ENCODE measurements around the gene CCDC136. TPM values are rescaled to one million over a fixed set of nuclear protein-coding genes. Genes with fewer than 3 reads are reported as not detected.

CCDC136 gene
- polyA plus RNA-seq, 1 of the 3 experiments (the other 2 are of a cell fraction): 48.4 TPM

DNA sequence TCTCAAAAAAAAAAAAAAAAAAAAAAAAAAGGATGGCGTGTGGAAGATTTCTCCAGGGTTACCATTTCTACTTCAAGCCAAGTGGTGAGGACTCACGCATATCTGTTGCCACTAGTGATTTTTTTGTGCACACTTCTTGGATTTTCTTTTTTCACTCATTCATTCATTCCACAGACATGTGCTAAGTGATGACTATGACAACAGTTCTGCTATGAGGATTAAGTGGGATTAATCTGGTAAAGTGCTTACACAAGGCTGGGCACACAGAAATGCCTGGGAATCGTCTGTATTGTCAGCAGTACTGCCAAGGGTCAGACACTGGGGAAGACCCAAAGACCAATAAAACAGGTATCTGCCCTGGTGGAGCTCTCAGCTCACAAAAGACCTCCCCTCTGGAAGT is 9.9 kb upstream of the CCDC136 start:
- Histone ChIP-seq H3K27ac (ENCODE audit: low read depth in 2 of 2, low read length in 1 of 2) (no peak overlapping the region), H3K4me1 (ENCODE audit: control insufficient read depth in 1 of 2, insufficient read depth in 2 of 2, low read depth in 1 of 2, low read length in 1 of 2) (peaks cover 0 to 8% of the 10 kb centered on the region in 2 experiments; a peak in 1 of 4 replicates), H3K79me2 (ENCODE audit: insufficient read depth) (no peaks in the 10 kb centered on the region), H3K4me2 (no peak overlapping the region), H3K9me3 (peaks cover 13% of the 10 kb centered on the region), H3K4me3 (ENCODE audit: low read depth in 2 of 2, low read length in 1 of 2) (no peak overlapping the region), H4K20me1 (ENCODE audit: insufficient read depth) (no peaks in the 10 kb centered on the region), H2AFZ (ENCODE audit: low read depth) (no peak overlapping the region), H3K9me2 (no peaks in the 10 kb centered on the region), H3K9ac (no peak overlapping the region), H3K27me3 (ENCODE audit: insufficient read depth) (no peaks in the 10 kb centered on the region), H3F3A (replicated peaks; ENCODE audit: insufficient read depth) (peaks cover 17% of the 10 kb centered on the region), H3K36me3 (replicated peaks in 1 of 2; ENCODE audit: control insufficient read depth in 1 of 2, insufficient read depth in 2 of 2, low read length in 1 of 2) (no peaks in the 10 kb centered on the region)
- ChIA-PET CTCF (interaction anchor here (1.0 to 2.7 kb wide), 7 partner anchors 11 to 355 kb away, joined by 3 to 8 read pairs (median 4); partner anchors contain the start of gene CALU), POLR2A (interaction anchor here (0.7 kb wide), 1 partner anchor 11 kb away, joined by 3 read pairs; no protein-coding TSS in a partner anchor)
- no peak for DNase-seq
- TF ChIP-seq EZH2phosphoT487 (IDR thresholded peaks at IDR 0.05; ENCODE audit: borderline replicate concordance, low read depth) (no peak), RAD21 (IDR thresholded peaks at IDR 0.05; ENCODE audit: low read length) (no peak), POLR2AphosphoS5 (IDR thresholded peaks at IDR 0.05; ENCODE audit: low read depth, low read length) (no peak), JUND (IDR thresholded peaks at IDR 0.05) (no peak), YY1 (IDR thresholded peaks at IDR 0.05; ENCODE audit: low read depth) (no peak), TEAD4 (IDR thresholded peaks at IDR 0.05; ENCODE audit: borderline replicate concordance, insufficient read depth) (no peak), TAF1 (IDR thresholded peaks at IDR 0.05; ENCODE audit: borderline replicate concordance, low read depth, low read length) (no peak), SMC3 (IDR thresholded peaks at IDR 0.05; ENCODE audit: low read depth, low read length) (no peak), ELF1 (IDR thresholded peaks at IDR 0.05) (no peak), MEF2A (IDR thresholded peaks at IDR 0.05; ENCODE audit: borderline replicate concordance, low read depth) (no peak)
- TF ChIP-seq, protein P1, sequence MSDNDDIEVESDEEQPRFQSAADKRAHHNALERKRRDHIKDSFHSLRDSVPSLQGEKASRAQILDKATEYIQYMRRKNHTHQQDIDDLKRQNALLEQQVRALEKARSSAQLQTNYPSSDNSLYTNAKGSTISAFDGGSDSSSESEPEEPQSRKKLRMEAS (IDR thresholded peaks at IDR 0.05; ENCODE audit: low read depth): no peak
- 82% methylated on average over 3 of the region's 3 CpGs for WGBS (ENCODE audit: low lambda C conversion rate)

DNA sequence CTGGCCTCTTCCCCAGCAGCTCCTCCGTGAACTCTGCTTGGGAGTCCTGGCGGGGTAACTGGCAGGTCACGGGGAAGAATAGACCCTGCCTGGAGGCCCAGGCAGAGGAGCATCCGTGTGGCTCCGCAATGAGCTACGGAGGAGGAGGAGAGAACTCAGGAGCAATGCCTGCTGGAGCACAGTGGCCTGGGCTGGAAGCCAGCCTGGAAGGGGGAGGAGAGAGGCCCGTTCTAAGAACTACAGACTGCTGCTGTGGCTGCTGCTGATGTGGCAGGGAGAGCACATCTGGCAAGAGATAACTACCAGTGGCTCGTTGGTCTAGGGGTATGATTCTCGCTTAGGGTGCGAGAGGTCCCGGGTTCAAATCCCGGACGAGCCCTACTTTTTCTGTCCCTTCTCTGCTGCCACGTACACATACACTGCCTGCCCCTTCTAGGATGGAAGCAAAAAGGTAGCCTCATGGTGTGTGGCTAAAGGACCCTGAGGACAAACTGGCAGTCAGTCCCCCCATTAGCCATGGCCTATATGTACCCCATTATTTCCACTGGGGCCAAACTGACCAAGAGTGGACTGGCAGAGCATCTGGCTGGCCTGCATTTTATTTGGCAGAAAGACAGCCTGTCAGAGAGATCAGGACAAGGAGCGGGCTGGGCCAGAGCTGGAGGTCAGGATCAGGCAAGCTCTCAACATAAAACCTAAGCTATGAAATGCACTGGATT is 8.5 kb upstream of the CCDC136 start:
- Histone ChIP-seq H3K79me2 (ENCODE audit: insufficient read depth) (no peaks in the 10 kb centered on the region), H3K36me3 (replicated peaks in 1 of 2; ENCODE audit: control insufficient read depth in 1 of 2, insufficient read depth in 2 of 2, low read length in 1 of 2) (no peaks in the 10 kb centered on the region), H3K9ac (no peak overlapping the region), H3K27ac (ENCODE audit: low read depth in 2 of 2, low read length in 1 of 2) (no peak overlapping the region; a peak in 1 of 4 replicates), H2AFZ (ENCODE audit: low read depth) (no peak overlapping the region), H3K9me2 (no peaks in the 10 kb centered on the region), H3K4me1 (ENCODE audit: control insufficient read depth in 1 of 2, insufficient read depth in 2 of 2, low read depth in 1 of 2, low read length in 1 of 2) (peaks cover 0 to 8% of the 10 kb centered on the region in 2 experiments; a peak in 1 of 4 replicates), H4K20me1 (ENCODE audit: insufficient read depth) (no peaks in the 10 kb centered on the region), H3K9me3 (peaks cover 2% of the 10 kb centered on the region; the same call in 1 of the 2 replicates), H3K4me2 (no peak overlapping the region), H3F3A (replicated peaks; ENCODE audit: insufficient read depth) (peaks cover 3% of the 10 kb centered on the region), H3K27me3 (ENCODE audit: insufficient read depth) (no peaks in the 10 kb centered on the region), H3K4me3 (ENCODE audit: low read depth in 2 of 2, low read length in 1 of 2) (no peak overlapping the region)
- POLR2A ChIA-PET: interaction anchor here (1.4 kb wide), 1 partner anchor 8 kb away, joined by 4 read pairs; no protein-coding TSS in a partner anchor
- 32% methylated on average over 13 of the region's 15 CpGs for WGBS (ENCODE audit: low lambda C conversion rate)
- DNase-seq: peak; percentile 91
- CTCF ChIA-PET: interaction anchor here (0.6 to 2.7 kb wide), 12 partner anchors 9 to 357 kb away, joined by 3 to 8 read pairs (median 4); partner anchors contain the start of gene CALU
- TF ChIP-seq JUND (IDR thresholded peaks at IDR 0.05): no peak
- TF ChIP-seq RAD21 (IDR thresholded peaks at IDR 0.05; ENCODE audit: low read length): 0 out of 2 replicates have a peak, but pooled peaks have one; percentile 1
- TF ChIP-seq TAF1 (IDR thresholded peaks at IDR 0.05; ENCODE audit: borderline replicate concordance, low read depth, low read length): peak; percentile 6; the same call in 1 of the 2 replicates
- TF ChIP-seq POLR2AphosphoS5 (IDR thresholded peaks at IDR 0.05; ENCODE audit: low read depth, low read length): 0 out of 2 replicates have a peak, but pooled peaks have one; percentile 24
- TF ChIP-seq, protein P1 (IDR thresholded peaks at IDR 0.05; ENCODE audit: low read depth): no peak
- TF ChIP-seq, protein P2, sequence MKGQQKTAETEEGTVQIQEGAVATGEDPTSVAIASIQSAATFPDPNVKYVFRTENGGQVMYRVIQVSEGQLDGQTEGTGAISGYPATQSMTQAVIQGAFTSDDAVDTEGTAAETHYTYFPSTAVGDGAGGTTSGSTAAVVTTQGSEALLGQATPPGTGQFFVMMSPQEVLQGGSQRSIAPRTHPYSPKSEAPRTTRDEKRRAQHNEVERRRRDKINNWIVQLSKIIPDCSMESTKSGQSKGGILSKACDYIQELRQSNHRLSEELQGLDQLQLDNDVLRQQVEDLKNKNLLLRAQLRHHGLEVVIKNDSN (IDR thresholded peaks at IDR 0.05; ENCODE audit: borderline replicate concordance, low read depth): no peak
- TF ChIP-seq, protein P3, sequence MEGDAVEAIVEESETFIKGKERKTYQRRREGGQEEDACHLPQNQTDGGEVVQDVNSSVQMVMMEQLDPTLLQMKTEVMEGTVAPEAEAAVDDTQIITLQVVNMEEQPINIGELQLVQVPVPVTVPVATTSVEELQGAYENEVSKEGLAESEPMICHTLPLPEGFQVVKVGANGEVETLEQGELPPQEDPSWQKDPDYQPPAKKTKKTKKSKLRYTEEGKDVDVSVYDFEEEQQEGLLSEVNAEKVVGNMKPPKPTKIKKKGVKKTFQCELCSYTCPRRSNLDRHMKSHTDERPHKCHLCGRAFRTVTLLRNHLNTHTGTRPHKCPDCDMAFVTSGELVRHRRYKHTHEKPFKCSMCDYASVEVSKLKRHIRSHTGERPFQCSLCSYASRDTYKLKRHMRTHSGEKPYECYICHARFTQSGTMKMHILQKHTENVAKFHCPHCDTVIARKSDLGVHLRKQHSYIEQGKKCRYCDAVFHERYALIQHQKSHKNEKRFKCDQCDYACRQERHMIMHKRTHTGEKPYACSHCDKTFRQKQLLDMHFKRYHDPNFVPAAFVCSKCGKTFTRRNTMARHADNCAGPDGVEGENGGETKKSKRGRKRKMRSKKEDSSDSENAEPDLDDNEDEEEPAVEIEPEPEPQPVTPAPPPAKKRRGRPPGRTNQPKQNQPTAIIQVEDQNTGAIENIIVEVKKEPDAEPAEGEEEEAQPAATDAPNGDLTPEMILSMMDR (IDR thresholded peaks at IDR 0.05): no peak
- TF ChIP-seq, protein P4, sequence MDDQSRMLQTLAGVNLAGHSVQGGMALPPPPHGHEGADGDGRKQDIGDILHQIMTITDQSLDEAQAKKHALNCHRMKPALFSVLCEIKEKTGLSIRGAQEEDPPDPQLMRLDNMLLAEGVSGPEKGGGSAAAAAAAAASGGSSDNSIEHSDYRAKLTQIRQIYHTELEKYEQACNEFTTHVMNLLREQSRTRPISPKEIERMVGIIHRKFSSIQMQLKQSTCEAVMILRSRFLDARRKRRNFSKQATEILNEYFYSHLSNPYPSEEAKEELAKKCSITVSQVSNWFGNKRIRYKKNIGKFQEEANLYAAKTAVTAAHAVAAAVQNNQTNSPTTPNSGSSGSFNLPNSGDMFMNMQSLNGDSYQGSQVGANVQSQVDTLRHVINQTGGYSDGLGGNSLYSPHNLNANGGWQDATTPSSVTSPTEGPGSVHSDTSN (IDR thresholded peaks at IDR 0.05): no peak
- TF ChIP-seq TCF12 (IDR thresholded peaks at IDR 0.05): no peak
- no peak for TF ChIP-seq FOXM1 (IDR thresholded peaks at IDR 0.05; ENCODE audit: low read depth)
- peak in 1 of 2 experiments; percentile 69; a peak in 1 of 4 replicates for TF ChIP-seq EP300 (IDR thresholded peaks at IDR 0.05; ENCODE audit: borderline replicate concordance in 1 of 2, low read depth in 1 of 2, low read length in 1 of 2)
- TF ChIP-seq NFIC (IDR thresholded peaks at IDR 0.05; ENCODE audit: borderline replicate concordance): peak; percentile 42; the same call in 1 of the 2 replicates
- TF ChIP-seq TEAD4 (IDR thresholded peaks at IDR 0.05; ENCODE audit: borderline replicate concordance, insufficient read depth): peak; percentile 89
- TF ChIP-seq YY1 (IDR thresholded peaks at IDR 0.05; ENCODE audit: low read depth): no peak
- no peak for TF ChIP-seq ELF1 (IDR thresholded peaks at IDR 0.05)
- peak; percentile 71; the same call in 1 of the 2 replicates for TF ChIP-seq FOSL2 (IDR thresholded peaks at IDR 0.05; ENCODE audit: borderline replicate concordance, low read depth)
- TF ChIP-seq CHD2 (IDR thresholded peaks at IDR 0.05; ENCODE audit: low read length, partially characterized antibody): peak; percentile 78
- no peak for TF ChIP-seq RFX5 (IDR thresholded peaks at IDR 0.05; ENCODE audit: low read length)
